KG1 (cell line): Measurements from ENCODE around the gene DTWD1.
A peak's percentile ranks its signal among the peaks of the same experiment; 100 is the strongest.
"Not testable (repeated sequence)": the region's sequence is repeated elsewhere in the genome, so short reads cannot be mapped to it uniquely, and the experiment has no call there.

Experiments
- DNase-seq: peaks from one replicate; lab custom pipeline; 2025; lab: John Stamatoyannopoulos, UW

DTWD1 gene, protein sequence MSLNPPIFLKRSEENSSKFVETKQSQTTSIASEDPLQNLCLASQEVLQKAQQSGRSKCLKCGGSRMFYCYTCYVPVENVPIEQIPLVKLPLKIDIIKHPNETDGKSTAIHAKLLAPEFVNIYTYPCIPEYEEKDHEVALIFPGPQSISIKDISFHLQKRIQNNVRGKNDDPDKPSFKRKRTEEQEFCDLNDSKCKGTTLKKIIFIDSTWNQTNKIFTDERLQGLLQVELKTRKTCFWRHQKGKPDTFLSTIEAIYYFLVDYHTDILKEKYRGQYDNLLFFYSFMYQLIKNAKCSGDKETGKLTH

DNA sequence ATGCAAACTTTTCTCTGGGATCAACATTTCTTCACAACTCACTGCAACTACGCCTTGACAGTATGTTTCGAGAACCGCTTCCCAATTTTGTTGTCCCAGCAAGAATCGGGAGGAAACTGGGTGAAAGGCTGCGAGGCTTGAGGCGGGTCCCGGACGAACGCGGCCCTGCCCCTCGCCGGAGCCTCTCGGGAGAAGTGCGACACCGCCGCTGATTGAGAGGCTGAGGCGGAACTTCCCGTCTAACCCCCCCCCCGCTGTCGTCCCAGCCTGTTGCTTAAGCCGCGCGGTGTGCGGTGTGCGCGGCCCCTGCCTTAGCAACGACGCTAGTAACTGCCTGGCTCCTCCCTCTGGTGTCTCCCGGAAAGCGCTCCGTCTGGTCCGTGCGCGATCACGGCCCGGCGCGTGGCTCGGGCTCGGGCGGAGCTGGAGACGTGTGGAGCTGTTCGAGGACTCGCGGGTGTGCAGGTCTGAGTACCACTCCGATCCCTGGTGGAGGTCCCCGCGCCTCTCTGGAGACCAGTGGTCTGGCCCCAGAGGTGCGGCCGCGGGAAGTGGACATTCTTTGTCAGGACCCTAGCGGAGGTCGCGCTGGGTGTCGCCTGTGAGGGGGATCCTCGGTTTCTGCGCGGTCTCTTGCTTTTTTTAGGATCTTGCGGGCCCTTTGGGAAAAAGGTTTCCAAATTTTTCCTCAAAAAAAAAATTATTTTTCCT, at the start of gene DTWD1, which contains the start of gene FAM227B:
Gene DTWD1, plus strand, starts transcription at position 391 of the 711 bp plus-strand sequence. CDS start 4,120 bp downstream, outside the sequence.
Gene FAM227B, minus strand, starts transcription at position 161 of the 711 bp plus-strand sequence. CDS start 5,647 bp downstream, outside the sequence.
- peak; percentile 91 for DNase-seq

DNA sequence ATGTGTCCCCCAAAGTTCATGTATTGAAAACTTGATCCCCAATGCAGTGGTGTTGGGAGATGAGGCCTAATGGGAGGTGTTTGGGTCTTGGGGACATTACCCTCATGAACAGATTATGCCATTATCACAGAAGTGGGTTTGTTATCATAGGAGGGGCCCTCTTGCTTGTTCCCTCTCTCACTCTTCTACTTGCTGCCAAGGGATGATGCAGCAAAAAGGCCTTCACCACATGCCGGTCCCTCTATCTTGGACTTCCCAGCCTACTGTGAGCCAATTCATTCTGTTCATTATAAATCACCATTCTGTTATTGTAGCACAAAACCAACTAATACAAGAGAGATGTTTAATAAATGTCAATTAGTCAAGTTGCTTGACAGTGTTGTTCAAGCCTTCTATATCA, 47.4 kb upstream of the DTWD1 start:
- no peak for DNase-seq

DNA sequence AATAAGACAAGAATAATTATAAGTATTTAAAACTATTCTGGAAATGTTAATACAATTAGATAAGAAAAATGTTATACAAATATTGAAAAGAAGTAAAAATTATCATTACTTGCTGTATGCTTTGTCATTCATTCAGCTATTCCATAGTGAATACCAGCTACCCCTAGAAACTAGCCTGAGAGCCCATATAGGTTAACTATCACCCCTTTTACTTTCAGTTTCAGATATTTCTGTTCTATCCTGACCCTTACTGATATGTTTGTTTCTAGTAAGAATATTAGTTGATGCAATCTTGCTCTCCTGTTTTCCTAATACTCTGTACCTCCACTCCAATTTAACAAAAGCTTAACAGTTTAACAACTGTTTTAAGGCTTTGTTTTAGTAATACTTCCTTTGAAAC, 31.8 kb upstream of the DTWD1 start:
- no peak for DNase-seq

DNA sequence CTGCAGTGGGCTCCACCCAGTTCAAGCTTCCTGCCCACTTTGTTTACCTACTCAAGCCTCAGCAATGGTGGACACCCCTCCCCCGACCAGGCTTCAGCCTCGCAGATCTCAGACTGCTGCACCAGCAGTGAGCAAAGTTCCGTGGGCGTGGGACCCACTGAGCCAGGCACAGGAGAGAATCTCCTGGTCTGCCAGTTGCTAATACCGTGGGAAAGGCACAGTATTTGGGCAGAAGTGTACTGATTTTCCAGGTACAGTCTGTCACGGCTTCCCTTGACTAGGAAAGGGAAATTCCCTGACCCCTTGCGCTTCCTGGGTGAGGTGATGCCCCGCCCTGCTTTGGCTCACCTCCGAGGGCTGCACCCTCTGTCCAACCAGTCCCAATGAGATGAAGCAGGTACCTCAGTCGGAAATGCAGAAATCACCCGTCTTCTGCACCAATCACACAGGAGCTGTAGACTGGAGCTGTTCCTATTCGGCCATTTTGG, 28.0 kb upstream of the DTWD1 start:
- DNase-seq = not testable (repeated sequence)

DNA sequence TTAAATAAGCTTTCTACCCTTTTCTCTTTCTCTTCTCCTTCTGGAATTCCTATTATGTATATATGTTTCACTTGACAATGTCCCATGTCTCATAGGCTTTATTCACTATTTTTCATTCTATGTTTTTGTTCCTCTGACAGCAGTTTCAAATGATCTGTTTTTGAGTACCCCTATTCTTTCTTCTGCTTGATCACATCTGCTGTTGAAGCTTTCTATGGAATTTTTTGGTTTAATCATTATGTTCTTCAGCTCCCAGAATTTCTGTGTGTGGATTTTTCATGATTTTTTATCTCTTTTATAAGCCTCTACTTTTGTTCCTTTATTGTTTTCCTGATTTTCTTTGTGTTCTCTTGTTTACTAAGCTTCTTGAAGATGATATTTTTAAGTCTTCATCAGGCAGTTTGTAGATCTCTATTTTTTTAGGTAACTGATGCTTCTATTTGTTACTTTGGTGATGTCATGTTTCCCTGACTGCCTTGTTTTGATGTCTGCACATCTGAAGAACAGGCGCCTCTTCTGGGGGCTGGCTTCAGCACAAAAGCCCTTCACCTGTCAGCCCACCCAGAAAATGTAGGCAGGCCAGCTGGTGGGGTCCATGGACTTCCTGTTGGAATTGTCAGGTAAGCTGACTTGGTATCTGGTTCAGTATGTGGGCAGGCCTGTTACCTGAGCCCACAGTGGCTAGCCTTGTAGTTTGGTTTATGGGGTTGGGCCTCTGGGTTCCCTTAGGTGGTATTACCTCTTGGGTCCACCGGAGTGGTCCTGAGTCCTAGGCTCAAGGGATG, 16.0 kb upstream of the DTWD1 start:
- DNase-seq = no peak

DNA sequence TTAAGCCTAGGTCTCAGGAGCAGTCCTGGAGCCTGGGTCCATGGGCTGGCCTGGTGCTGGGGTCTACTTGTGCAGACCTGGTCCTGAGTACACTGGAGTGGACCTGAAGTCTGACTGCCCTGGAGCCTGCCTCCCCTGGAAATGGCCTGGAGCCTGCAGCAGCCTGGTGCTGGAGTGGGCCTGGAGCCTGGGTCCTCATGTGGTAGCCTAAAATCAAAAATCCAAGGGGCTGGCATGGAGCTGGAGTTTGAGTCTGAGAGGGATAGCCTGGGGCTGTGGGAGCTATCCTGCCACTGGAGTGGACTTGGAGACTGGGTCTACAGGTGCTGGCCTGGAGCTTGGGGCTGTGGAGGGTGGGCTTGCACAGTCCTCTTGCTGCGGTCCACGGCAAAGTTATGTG, 15.3 kb upstream of the DTWD1 start:
- DNase-seq = no peak

DNA sequence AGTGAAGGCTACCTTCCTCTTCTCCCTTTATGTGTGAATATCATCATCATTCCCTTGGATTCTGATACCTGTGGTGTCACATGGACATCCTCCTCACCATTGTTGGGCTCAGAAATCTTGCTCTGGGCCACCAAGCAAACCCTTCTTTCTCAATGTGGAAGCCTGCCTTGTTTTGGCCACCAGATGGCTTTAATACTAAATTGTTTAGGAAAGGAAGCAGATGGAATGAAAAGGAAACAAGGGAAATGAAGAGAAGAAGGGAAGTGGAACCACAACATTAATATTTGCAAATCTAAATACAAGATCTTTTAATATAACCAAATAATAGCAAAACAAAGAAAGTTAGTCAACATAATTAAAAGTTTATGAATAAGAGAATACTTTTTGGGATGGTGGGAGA, 14.3 kb upstream of the DTWD1 start:
- DNase-seq = no peak

DNA sequence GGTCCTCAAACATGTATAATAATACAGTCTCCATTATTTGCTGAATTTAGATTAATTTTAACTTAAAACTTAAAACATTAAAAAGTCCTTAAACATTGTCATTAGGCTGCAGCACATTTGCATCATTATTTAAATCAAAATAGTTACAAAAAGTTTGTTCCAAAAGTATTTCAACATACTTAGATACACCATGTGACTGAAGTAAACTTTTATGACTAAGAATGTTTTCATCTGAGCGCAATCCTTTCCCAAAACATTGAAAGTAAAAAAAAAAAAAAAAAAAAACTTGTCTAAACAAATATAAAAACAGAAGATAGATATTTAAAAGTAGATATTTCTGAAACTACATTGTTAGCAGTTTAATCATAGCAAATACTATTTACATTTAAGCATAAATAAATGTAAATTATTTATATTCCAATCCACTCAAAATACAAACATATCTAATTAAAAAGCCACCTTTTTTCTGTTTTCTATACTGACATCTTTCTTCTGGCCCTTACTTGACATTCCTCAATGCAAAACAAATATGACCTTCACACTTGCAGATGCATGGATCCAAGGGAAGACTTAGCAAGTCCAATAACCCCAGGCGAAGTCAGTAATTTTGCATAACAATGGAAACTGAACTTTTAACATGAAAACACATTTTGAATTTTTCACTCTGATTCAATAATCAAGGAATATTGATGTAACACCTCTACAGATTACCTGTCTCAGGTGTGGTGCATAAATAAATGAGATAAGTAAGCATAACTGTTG, 10.5 kb upstream of the DTWD1 start:
- DNase-seq = no peak

DNA sequence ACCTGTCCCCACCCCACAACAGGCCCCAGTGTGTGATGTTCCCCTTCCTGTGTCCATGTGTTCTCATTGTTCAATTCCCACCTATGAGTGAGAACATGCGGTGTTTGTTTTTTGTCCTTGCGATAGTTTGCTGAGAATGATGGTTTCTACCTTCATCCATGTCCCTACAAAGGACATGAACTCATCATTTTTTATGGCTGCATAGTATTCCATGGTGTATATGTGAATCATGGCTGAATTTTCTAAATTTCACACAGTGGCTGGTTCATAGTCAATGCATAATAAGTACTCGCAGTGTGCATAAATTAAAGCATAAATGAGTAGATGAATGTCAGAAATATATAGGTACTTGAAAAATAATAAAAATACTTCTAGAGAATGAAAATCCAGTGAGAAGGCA, 8.6 kb upstream of the DTWD1 start:
- not testable (repeated sequence) for DNase-seq

DNA sequence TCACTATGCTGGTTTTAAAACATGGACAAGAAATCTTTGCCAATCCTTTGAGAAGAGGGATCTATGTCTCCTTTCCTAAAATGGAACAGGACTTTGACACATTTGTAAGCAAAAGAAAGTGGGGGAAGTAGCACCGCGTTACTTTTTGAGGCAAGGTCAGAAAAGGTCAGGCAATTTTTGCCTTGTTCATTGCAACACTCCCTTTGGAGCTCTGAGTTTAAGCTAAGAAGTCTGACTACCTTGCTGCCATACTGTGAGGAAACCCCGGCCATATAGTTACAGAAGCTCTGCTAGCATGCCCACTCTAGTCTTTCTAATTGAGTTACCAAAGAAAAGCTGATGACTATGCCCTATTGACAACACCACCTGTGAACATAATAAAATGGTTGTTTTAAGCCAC, 1.6 kb upstream of the DTWD1 start:
- DNase-seq = no peak

DNA sequence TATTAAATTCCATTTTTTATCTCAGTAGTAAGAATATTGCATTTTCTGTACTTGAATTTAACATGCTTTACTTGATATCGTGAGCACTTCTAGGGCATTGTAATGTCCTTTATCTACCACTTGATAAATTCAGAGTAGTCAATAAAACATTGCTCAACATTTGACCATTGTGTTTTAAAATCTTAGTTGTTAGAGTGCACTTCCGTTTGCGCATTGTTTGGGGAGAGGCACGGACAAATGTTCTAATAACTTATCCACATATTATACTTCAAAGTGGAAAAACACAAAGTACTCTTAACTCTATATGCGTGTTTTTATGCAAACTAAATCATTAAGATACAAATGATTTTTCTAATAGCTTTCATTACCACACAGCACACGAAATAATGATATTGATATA, 649 bp upstream of the DTWD1 start:
- DNase-seq = no peak

DNA sequence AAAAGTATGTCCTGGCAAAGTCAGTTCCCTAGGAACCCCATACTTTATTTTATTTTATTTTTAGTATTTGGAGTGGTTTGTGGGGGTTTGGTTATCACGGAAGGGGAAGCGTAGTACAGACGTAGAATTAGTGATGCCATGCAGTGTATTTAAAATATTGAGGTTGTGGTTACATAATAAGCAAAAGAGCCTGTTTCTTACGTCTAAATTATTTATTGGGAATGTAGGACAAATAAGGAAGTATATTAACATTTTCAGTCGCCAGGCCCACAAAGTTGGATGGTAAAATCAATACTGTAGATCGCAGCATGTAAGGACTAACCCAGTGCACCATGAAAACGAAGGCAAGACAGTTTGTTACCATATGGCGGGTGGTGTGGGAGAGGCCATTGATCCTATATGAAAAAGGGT, 558 bp downstream of the DTWD1 start:
- DNase-seq = peak; percentile 68

DNA sequence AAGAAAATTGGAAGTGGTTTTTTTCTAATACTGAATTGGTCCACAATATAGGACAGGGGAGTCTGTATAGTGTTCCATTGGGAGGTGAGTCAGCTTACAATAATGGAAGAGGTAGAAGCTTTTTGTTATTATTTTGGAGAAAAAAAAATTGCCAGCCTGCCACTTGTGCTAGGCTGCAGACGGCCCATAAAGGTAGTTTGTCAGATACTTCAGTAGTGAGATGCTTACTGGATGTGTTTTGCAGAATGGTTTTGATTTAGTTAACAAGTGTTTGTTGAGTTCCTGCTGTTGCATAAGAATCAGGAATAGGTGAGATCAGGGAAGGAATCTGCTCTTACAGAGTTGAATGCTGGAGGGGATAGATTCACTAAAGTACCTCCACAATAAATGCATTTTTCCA, 1.0 kb downstream of the DTWD1 start:
- no peak for DNase-seq

DNA sequence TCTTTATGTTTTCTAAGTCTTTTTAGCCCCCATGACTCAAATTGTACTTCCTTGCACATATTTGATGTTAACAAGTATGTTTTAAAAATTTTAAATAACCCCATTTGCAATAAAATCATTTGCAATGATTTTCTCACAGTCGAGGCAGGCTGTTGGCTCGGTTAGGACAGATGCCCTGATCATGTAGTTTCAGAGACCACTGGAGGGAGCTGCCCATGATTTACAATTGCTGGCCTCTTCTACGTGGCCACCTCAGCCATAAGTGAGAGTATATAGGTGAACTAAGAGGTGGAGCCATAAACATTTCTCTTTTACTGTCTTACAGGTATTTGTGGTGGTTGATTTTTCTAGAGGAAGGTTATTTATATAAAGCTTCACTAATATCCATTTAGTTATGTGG, 1.7 kb downstream of the DTWD1 start:
- DNase-seq = no peak

DNA sequence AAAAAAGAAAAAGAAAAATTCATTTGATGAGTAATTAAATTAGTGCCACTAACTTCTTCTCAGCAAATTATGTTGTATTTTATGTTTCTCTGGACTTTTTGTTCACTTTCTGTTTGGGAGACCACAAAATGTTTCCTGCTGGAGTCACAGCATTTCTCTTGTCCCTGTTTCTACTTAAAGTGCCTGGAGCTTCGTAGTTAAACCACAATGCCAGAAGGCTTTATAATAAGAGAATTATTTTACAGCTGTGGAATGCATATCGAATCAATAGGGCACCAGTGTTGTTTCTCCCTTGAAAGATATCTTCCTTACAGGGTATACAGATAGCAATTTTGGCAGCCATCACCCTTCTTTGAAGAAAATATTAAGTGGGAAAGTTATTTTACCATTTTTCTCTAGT, 3.2 kb downstream of the DTWD1 start:
- no peak for DNase-seq

DNA sequence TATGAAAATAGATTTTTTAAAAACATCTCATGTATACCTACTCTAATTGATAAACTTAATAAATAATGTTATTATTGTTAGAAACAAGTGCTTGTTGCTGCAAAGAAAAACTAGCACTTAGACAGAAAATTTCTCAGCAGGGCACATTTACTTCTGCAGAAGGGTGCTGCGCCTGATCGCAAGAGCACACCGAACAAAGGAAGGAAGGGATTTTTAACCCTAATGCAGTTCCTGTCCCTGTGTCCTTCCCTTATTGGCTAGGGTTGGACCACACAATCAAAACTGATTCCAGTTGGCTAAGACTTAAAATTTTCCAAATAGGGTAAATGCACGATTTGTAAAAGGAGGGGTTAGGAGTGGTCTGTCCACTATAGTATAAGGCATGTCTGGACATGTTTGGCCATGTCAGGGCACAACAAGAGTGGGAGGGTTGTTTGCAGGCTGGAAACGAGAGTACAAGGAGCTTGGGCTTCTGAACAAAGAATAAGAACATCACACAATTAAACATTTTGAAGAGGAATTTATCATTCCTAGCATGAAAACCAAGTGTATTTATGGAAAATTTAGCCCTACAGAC, 4.7 kb downstream of the DTWD1 start:
- DNase-seq = no peak

DNA sequence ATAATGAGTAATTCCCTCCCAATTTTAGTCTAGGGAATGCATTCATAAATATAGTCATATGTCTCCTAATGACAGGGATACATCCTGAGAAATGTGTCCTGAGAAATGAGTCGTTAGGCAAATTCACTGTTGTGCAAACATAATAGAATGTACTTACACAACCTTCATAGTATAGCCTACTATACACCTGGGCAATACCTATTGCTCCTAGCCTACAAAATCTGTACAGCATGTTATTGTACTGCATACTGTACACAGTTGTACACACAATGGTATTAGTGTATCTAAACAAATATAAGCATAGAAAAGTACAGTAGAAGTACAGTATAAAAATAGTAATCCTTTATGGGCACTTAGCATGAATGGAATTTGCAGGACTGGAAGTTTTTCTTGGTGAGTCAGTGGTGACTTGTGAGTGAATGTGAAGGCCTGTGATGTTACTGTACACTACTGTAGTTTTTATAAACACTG, 6.6 kb downstream of the DTWD1 start:
- DNase-seq = no peak

DNA sequence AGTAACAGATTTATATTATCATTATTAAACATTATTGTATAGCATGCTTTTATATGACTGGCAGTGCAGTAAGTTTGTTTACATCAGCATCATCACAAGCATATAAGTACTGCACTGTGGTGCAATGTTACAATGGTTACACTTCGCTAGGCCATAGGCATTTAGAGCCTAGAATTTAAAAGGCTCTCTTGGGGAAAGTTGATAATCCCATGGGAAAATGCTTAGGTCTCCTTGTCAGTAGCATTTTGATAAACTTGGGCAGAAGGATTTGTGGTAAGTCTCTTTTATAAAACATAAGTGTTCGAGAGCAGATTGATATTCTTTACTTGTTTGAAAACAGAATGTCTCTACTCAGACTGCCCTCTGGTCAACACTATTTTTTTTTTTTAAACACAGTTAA, 7.5 kb downstream of the DTWD1 start:
- DNase-seq = no peak

DNA sequence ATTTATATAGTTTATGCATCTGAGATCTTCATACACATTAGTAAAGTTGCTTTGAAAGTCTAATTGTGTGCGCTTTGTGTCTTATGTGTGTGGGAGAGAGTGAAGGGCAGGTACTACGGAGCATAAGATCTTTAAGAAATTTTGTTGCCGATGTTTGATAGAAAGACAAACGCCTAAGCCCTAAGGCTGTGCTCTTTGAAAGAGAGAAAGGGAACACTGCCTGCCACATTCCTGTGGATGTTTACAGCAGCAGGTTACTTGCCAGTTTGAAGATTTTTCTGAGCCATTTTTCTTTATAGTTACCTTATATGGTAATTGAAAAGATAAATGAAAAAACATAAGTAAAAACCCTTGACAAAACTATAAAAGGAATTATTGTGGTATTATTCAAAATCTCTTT, 17.0 kb downstream of the DTWD1 start:
- DNase-seq = no peak

DNA sequence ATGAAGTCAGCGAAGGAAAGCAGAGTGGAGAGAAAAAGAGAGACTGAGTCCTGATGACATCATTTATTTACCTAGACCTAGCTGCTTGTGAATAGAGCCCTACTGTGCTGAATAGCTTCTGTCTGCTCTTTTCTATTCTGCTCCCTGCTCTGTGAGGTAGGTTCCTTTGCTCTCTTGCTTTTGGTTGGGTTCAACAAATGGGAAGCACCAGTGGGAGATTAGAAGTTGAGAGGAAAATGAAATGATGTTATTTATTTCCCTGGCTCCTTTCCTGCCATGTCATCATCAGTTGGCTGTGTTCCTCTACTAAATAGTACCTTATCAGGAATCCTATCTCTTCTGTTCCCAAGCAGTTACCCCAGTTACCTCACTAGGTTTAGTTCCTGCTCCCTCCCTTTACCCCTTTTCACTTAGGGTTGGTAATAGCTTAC, 23.5 kb downstream of the DTWD1 start:
- DNase-seq = no peak

DNA sequence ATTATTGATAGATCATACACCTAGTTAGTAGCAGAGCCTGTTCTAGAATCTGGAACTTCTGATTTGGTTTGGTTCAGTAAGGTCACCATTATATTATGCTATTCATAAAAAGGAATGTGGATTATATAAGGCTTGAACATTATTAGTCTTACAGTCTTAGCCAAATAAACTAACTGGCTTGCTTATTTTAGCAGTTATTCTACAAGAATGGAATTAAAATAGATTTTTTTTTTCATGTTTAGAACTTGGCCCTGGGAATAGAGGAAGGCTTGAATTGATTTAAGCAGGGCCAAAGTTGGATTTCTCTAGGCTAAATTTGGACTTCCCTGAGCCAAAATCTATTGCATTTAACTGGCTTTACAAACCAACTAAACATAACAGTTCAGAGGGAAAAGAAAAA, 24.4 kb downstream of the DTWD1 start:
- no peak for DNase-seq
